ENCODE results near the gene ZNF76.

GRCh38 chr6:35302604-35303241, 43.2 kb downstream of the ZNF76 start:
- TF ChIP-seq, protein P1, sequence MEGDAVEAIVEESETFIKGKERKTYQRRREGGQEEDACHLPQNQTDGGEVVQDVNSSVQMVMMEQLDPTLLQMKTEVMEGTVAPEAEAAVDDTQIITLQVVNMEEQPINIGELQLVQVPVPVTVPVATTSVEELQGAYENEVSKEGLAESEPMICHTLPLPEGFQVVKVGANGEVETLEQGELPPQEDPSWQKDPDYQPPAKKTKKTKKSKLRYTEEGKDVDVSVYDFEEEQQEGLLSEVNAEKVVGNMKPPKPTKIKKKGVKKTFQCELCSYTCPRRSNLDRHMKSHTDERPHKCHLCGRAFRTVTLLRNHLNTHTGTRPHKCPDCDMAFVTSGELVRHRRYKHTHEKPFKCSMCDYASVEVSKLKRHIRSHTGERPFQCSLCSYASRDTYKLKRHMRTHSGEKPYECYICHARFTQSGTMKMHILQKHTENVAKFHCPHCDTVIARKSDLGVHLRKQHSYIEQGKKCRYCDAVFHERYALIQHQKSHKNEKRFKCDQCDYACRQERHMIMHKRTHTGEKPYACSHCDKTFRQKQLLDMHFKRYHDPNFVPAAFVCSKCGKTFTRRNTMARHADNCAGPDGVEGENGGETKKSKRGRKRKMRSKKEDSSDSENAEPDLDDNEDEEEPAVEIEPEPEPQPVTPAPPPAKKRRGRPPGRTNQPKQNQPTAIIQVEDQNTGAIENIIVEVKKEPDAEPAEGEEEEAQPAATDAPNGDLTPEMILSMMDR (IDR thresholded peaks at IDR 0.05) = no peak
- no peak for TF ChIP-seq EZH2 (IDR thresholded peaks at IDR 0.05; ENCODE audit: borderline replicate concordance, insufficient read depth, low read depth, low read length, poor library complexity, severe bottlenecking)

All from B cell (primary cell).